Fibroblast of lung (primary cell): ENCODE measurements around the gene SGO2. TPM values are rescaled to one million over a fixed set of nuclear protein-coding genes. Genes with fewer than 3 reads are reported as not detected.
A peak's percentile ranks its signal among the peaks of the same experiment; 100 is the strongest.

Experiments
- DNase-seq, 2 donors: peaks; one replicate each; pipeline versions ENCODE4 v3.0.0 to v3.0.0-alpha.2; 2010; ENCODE audit warnings: low read depth in 2 of 2
- H2AFZ ChIP-seq: 2 replicates; pipeline ENCODE4 v1.5.1; 2012; ENCODE audit warnings: low read length, control low read depth, inconsistent platforms
- H3K27ac ChIP-seq: 2 replicates; pipeline ENCODE4 v1.5.1; 2011; ENCODE audit warnings: low read length, control low read depth; ENCODE audit not compliant: insufficient read depth
- H3K27me3 ChIP-seq: 2 replicates; pipeline ENCODE4 v1.5.1; 2011; ENCODE audit warnings: mild to moderate bottlenecking, low read length; ENCODE audit not compliant: control insufficient read depth, insufficient read depth
- H3K36me3 ChIP-seq: 2 replicates; pipeline ENCODE4 v1.5.1; 2011; ENCODE audit warnings: low read length; ENCODE audit not compliant: control insufficient read depth, insufficient read depth
- H3K4me1 ChIP-seq: 2 replicates; pipeline ENCODE4 v1.5.1; 2011; ENCODE audit warnings: low read length; ENCODE audit not compliant: control insufficient read depth, insufficient read depth; ENCODE audit errors: extremely low read depth
- H3K4me2 ChIP-seq: 2 replicates; pipeline ENCODE4 v1.5.1; 2011; ENCODE audit warnings: low read length, control low read depth; ENCODE audit not compliant: insufficient read depth; ENCODE audit errors: extremely low read depth
- H3K4me3 ChIP-seq, 4 experiments: fragments of 200-600 bp in 1 of 4; sonication (generic) in 1 of 4; replicated peaks in 1 of 4; 2 replicates each; pipeline ENCODE4 v1.5.1; 2011 to 2016; ENCODE audit warnings: low read length in 4 of 4, low read depth in 3 of 4, mild to moderate bottlenecking in 3 of 4, control low read depth in 2 of 4, inconsistent platforms in 1 of 4, mixed read lengths in 1 of 4; ENCODE audit not compliant: insufficient read depth in 1 of 4; ENCODE audit errors: control extremely low read depth in 1 of 4
- H3K79me2 ChIP-seq: 2 replicates; pipeline ENCODE4 v1.5.1; 2012; ENCODE audit warnings: mild to moderate bottlenecking, low read length, inconsistent platforms; ENCODE audit not compliant: control insufficient read depth, insufficient read depth
- H3K9ac ChIP-seq: 2 replicates; pipeline ENCODE4 v1.5.1; 2011; ENCODE audit warnings: mild to moderate bottlenecking, low read length, control low read depth; ENCODE audit not compliant: insufficient read depth
- H3K9me3 ChIP-seq: 2 replicates; pipeline ENCODE4 v1.5.1; 2012; ENCODE audit warnings: low read depth, low read length; ENCODE audit not compliant: control insufficient read depth, insufficient read depth
- H4K20me1 ChIP-seq: 2 replicates; pipeline ENCODE4 v1.5.1; 2011; ENCODE audit warnings: low read length; ENCODE audit not compliant: control insufficient read depth, insufficient read depth; ENCODE audit errors: extremely low read depth
- CTCF ChIP-seq, 2 donors: IDR thresholded peaks in 1 of 2; conservative IDR thresholded peaks in 1 of 2; 1 replicate in 1 of 2; 2 replicates in 1 of 2; pipeline ENCODE4 v1.5.1; 2011 to 2012; ENCODE audit warnings: low read length in 2 of 2, control low read depth in 1 of 2, inconsistent platforms in 1 of 2, low read depth in 1 of 2, mild to moderate bottlenecking in 1 of 2
- EZH2 ChIP-seq: IDR thresholded peaks from 2 replicates; pipeline ENCODE4 v1.5.1; 2012; ENCODE audit warnings: low read length, control low read depth, mild to moderate bottlenecking; ENCODE audit errors: missing control alignments
- polyA plus RNA-seq, 2 donors: library from polyadenylated mRNA; depleted of rRNA in 1 of 2; stranded (reverse) in 1 of 2; unstranded in 1 of 2; fragments of >200 nt; gene quantifications; 2 replicates each; pipeline ENCODE4 v1.2.1, GENCODE V29; 2011 to 2012; ENCODE audit warnings: missing spikeins in 1 of 2
- total RNA-seq: library from RNA; depleted of rRNA; stranded (reverse); fragments of >200 nt; gene quantifications from 2 replicates; pipeline ENCODE4 v1.2.1, GENCODE V29; 2014

Gene SGO2
- total and polyA plus RNA-seq, 2 donors (not counting 1 experiment from before 2014, with no cell fraction given) = 5.4 to 6.9 TPM

DNA sequence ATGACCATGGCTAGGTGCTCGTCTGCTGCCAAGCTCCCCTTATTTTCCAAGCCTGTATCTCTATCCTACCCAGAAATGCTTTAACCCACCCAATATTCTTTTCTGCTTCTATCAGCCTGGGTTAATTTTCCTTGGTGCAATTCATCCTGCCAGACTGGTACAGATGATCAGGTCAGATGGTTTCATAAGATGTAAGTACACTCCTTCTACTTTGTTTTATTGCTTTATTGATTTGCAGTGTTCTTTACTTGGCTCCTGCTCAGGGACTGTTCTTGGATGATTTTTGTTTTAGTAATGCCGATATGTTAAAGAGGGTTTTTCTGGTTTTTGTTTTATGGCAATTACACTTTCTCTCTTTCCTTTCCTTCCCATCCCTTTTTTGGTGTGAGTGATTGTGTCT is 2.4 kb upstream of the SGO2 start:
- Histone ChIP-seq H2AFZ (no peak overlapping the region), H4K20me1 (no peaks in the 10 kb centered on the region), H3K79me2 (peaks cover 24% of the 10 kb centered on the region), H3K9ac (no peak overlapping the region), H3K36me3 (no peaks in the 10 kb centered on the region), H3K9me3 (no peaks in the 10 kb centered on the region), H3K4me3 (no peak overlapping the region), H3K27me3 (no peaks in the 10 kb centered on the region), H3K27ac (no peak overlapping the region), H3K4me1 (peaks cover 8% of the 10 kb centered on the region), H3K4me2 (no peak overlapping the region)
- TF ChIP-seq CTCF (conservative IDR thresholded peaks at IDR 0.05 in 1 of 2, IDR thresholded peaks at IDR 0.05 in 1 of 2; ENCODE audit: low read depth in 1 of 2, low read length in 2 of 2) = no peak
- TF ChIP-seq EZH2 = no peak
- no peak for DNase-seq

- Histone ChIP-seq H2AFZ (no peak overlapping the region), H3K36me3 (no peaks in the 10 kb centered on the region), H4K20me1 (no peaks in the 10 kb centered on the region), H3K27ac (no peak overlapping the region), H3K4me2 (peak overlapping the region; percentile 55), H3K9ac (no peak overlapping the region), H3K4me1 (peaks cover 8% of the 10 kb centered on the region), H3K9me3 (no peaks in the 10 kb centered on the region), H3K79me2 (peaks cover 39% of the 10 kb centered on the region), H3K27me3 (no peaks in the 10 kb centered on the region), H3K4me3 (peak overlapping the region in 3 of 4 experiments; percentile 81 to 88 (median 85))
- peak in 1 of 2 donors; percentile 8 for DNase-seq
- TF ChIP-seq CTCF (conservative IDR thresholded peaks at IDR 0.05 in 1 of 2, IDR thresholded peaks at IDR 0.05 in 1 of 2; ENCODE audit: low read depth in 1 of 2, low read length in 2 of 2) = no peak
- TF ChIP-seq EZH2 = no peak
Observed at GRCh38 chr2:200525066-200525465, 941 bp upstream of the SGO2 start.

- peak overlapping the region; percentile 57 for H3K27ac ChIP-seq
- no peaks in the 10 kb centered on the region for H3K9me3 ChIP-seq
- no peak for DNase-seq
- H3K4me1 ChIP-seq = peaks cover 8% of the 10 kb centered on the region
- H3K79me2 ChIP-seq = peaks cover 44% of the 10 kb centered on the region
- no peaks in the 10 kb centered on the region for H3K36me3 ChIP-seq
- H3K27me3 ChIP-seq = no peaks in the 10 kb centered on the region
- no peak overlapping the region for H3K9ac ChIP-seq
- TF ChIP-seq CTCF (conservative IDR thresholded peaks at IDR 0.05 in 1 of 2, IDR thresholded peaks at IDR 0.05 in 1 of 2; ENCODE audit: low read depth in 1 of 2, low read length in 2 of 2) (no peak), EZH2 (no peak)
- H3K4me3 ChIP-seq = peak overlapping the region; percentile 67 to 88 (median 83)
- peak overlapping the region; percentile 95 for H2AFZ ChIP-seq
- peak overlapping the region; percentile 55 for H3K4me2 ChIP-seq
- no peaks in the 10 kb centered on the region for H4K20me1 ChIP-seq
Observed at GRCh38 chr2:200525551-200525881, 491 bp upstream of the SGO2 start.
